ENCODE results near the gene ROBO1. TPM values are rescaled to one million over a fixed set of nuclear protein-coding genes. Genes with fewer than 3 reads are reported as not detected.

Gene ROBO1
- total RNA-seq, 1 donor from 2014 or later: 13.4 TPM

DNA sequence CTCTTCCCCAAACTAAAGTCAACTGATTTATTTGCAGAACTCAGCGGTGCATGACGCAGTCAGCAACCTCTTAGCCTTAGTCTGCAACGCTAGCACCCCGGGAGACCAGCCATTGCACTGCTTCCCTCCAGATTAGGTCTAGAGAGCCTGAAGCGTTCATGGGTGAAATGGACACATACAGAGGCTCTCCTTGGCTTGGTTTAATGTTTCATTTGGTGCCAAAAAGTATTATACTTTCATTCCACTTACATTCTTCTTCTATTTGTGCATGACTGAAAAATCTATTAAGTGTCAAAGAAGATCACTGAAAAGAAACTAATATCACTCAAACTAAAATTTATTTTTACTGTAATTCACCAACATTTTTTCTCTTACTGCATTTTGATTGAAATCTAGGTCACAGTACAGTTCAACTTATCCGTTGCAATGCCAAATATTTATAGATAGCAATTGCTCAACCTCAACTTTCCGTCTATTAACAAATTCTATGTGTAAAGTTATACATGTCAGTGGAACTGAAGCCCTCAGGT lies 116.2 kb downstream of the ROBO1 start:
- H3K27me3 ChIP-seq: no peaks in the 10 kb centered on the region
- intact Hi-C loops (cut with DNase I): no loop called here
- H3K9me3 ChIP-seq: no peaks in the 10 kb centered on the region
- H3K4me1 ChIP-seq: no peaks in the 10 kb centered on the region
- H3K4me3 ChIP-seq: no peak overlapping the region
- no peaks in the 10 kb centered on the region for H3K36me3 ChIP-seq
- no peak for DNase-seq (ENCODE audit: low spot score in 2 of 2)
- TF ChIP-seq, protein P1, sequence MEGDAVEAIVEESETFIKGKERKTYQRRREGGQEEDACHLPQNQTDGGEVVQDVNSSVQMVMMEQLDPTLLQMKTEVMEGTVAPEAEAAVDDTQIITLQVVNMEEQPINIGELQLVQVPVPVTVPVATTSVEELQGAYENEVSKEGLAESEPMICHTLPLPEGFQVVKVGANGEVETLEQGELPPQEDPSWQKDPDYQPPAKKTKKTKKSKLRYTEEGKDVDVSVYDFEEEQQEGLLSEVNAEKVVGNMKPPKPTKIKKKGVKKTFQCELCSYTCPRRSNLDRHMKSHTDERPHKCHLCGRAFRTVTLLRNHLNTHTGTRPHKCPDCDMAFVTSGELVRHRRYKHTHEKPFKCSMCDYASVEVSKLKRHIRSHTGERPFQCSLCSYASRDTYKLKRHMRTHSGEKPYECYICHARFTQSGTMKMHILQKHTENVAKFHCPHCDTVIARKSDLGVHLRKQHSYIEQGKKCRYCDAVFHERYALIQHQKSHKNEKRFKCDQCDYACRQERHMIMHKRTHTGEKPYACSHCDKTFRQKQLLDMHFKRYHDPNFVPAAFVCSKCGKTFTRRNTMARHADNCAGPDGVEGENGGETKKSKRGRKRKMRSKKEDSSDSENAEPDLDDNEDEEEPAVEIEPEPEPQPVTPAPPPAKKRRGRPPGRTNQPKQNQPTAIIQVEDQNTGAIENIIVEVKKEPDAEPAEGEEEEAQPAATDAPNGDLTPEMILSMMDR (IDR thresholded peaks at IDR 0.05): no peak
- H3K27ac ChIP-seq: no peak overlapping the region

DNA sequence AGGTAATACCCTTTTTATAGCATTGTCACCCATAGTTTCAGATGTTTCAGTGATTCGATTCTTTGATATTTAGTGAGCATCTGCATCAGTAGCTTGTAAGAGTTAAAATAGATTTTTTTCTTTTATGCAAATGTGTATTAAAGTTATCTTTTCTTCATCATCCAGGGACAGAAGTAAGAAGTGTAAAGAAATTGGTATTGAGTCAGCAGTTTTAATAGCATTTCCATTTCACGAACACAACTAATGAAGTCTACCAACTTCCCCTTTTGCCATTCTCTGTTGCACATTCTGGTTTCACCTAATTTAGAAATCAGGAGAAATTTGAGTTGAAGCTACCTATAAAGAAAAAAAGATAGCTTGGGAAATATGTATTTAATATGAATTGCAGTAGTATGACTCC lies 127.9 kb downstream of the ROBO1 start:
- Histone ChIP-seq H3K36me3 (no peaks in the 10 kb centered on the region), H3K4me3 (no peak overlapping the region), H3K4me1 (no peaks in the 10 kb centered on the region), H3K27ac (no peak overlapping the region), H3K27me3 (no peaks in the 10 kb centered on the region), H3K9me3 (no peaks in the 10 kb centered on the region)
- DNase-seq (ENCODE audit: low spot score in 2 of 2): no peak
- TF ChIP-seq, protein P1 (IDR thresholded peaks at IDR 0.05): no peak
- intact Hi-C loops (cut with DNase I): no loop called here

DNA sequence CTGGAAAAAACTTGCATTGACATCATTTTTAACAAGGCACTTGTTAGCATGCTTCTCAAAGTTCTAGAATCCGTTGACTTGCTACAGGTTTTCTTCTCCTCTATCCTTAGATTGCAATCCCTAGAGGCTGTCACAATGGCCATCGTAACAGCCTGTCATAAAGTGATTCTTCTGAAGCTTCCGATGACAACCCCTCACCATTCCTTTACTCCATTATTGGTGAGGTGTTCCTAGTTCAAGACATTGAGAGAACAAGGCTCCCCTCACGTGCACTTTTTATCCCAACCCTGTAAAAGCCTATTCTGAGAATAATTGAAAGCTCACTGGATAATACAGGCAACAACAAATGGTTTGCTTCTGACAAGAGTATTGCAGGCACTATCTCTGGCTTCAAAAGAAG lies 131.4 kb downstream of the ROBO1 start:
- H3K36me3 ChIP-seq: no peaks in the 10 kb centered on the region
- DNase-seq (ENCODE audit: low spot score in 2 of 2): no peak
- no peak overlapping the region for H3K27ac ChIP-seq
- H3K4me3 ChIP-seq: no peak overlapping the region
- no peaks in the 10 kb centered on the region for H3K4me1 ChIP-seq
- H3K27me3 ChIP-seq: no peaks in the 10 kb centered on the region
- intact Hi-C loops (cut with DNase I): no loop called here
- TF ChIP-seq, protein P1 (IDR thresholded peaks at IDR 0.05): no peak
- H3K9me3 ChIP-seq: no peaks in the 10 kb centered on the region

DNA sequence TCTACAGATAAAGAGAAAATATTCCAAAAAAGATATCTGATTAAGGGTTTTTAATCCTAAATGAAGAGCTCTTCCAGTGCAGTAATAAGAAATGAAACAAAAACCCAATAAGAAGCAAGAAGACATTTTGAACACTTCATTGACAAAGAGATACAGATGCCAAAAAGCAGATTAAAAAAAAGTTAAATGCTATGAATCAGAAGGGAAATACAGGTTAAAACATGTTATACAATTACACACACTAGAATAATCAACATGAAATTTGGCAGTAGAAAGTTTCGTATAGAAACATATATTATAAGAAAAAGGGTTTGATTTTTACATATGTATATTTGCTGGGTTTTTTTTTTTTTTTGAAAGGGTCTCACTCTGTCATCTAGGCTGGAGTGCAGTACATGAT lies 135.0 kb downstream of the ROBO1 start:
- Histone ChIP-seq H3K27me3 (no peaks in the 10 kb centered on the region), H3K4me3 (no peak overlapping the region), H3K36me3 (no peaks in the 10 kb centered on the region), H3K27ac (no peak overlapping the region), H3K9me3 (no peaks in the 10 kb centered on the region), H3K4me1 (no peaks in the 10 kb centered on the region)
- no peak for DNase-seq (ENCODE audit: low spot score in 2 of 2)
- TF ChIP-seq, protein P1 (IDR thresholded peaks at IDR 0.05): no peak
- intact Hi-C loops (cut with DNase I): no loop called here

DNA sequence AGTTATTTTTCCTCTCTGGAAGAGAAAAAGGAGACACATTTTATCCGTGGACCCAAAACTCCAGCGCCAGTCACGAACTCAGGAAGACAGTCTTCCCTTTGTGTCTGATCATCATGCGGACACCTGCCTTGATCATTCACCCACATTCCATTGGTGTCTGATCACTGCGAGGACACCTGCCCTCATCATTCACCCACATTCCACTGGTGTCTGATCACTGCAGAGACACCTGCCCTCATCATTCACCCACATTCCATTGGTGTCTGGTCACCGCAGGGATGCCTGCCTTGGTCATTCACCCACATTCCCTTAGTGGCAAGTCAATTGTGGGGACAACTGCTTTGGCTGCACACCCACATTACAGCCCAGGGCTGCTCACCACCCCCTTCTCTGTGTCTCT lies 148.9 kb downstream of the ROBO1 start:
- no peak overlapping the region for H3K4me3 ChIP-seq
- H3K9me3 ChIP-seq: peaks cover 5 to 11% of the 10 kb centered on the region in 2 donors
- intact Hi-C loops (cut with DNase I): no loop called here
- TF ChIP-seq, protein P1 (IDR thresholded peaks at IDR 0.05): no peak
- no peaks in the 10 kb centered on the region for H3K27me3 ChIP-seq
- no peaks in the 10 kb centered on the region for H3K36me3 ChIP-seq
- no peak for DNase-seq (ENCODE audit: low spot score in 2 of 2)
- H3K4me1 ChIP-seq: no peaks in the 10 kb centered on the region
- H3K27ac ChIP-seq: no peak overlapping the region

DNA sequence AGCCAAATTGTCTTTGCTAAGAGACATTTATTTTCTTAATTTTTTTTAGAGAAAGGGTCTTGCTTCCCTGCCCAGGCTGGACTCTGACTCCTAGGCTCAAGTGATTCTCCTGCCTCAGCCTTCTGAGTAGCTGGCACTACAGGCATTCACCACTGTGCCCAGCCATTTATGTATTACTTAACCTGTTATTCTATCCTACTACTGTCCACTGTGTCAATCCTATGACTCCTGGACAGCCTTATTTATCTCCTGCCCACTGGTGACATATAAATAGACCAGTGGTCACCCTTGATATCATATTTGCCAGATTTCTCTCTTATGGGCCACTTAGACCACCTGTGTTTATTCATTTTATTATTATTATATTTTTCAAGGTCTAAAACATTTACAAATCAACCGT lies 161.4 kb downstream of the ROBO1 start:
- Histone ChIP-seq H3K36me3 (no peaks in the 10 kb centered on the region), H3K4me3 (no peak overlapping the region), H3K27ac (no peak overlapping the region), H3K27me3 (no peaks in the 10 kb centered on the region), H3K4me1 (peaks cover 0 to 6% of the 10 kb centered on the region in 2 donors), H3K9me3 (no peaks in the 10 kb centered on the region)
- no peak for DNase-seq (ENCODE audit: low spot score in 2 of 2)
- TF ChIP-seq, protein P1 (IDR thresholded peaks at IDR 0.05): no peak
- intact Hi-C loops (cut with DNase I): no loop called here

Data from ascending aorta (tissue), 2 donors.